ENCODE measurements around the gene TNFRSF4. TPM values are rescaled to one million over a fixed set of nuclear protein-coding genes. Genes with fewer than 3 reads are reported as not detected.
A peak's percentile ranks its signal among the peaks of the same experiment; 100 is the strongest.
"Not testable (repeated sequence)": the region's sequence is repeated elsewhere in the genome, so short reads cannot be mapped to it uniquely, and the experiment has no call there.

Gene TNFRSF4
- total RNA-seq, 1 donor from 2014 or later: 0.19 TPM

GRCh38 chr1:1254667-1254998, 40.7 kb upstream of the TNFRSF4 start:
- Mint-ChIP-seq H3K4me3 (no peak overlapping the region), H3K36me3 (ENCODE audit: low read depth) (peaks cover 2% of the 10 kb centered on the region), H3K27me3 (ENCODE audit: low read depth) (peaks cover 7% of the 10 kb centered on the region), H3K27ac (ENCODE audit: unreplicated experiment) (no peak overlapping the region), H3K9me3 (no peaks in the 10 kb centered on the region), H3K4me1 (peaks cover 3% of the 10 kb centered on the region)
- no peak for DNase-seq (ENCODE audit: low read depth, low spot score)
- no peak for TF ChIP-seq CTCF (conservative IDR thresholded peaks at IDR 0.05)

GRCh38 chr1:1253972-1254666, 40.2 kb upstream of the TNFRSF4 start:
- Mint-ChIP-seq H3K36me3 (ENCODE audit: low read depth) (peaks cover 2% of the 10 kb centered on the region), H3K4me1 (peaks cover 3% of the 10 kb centered on the region), H3K9me3 (no peaks in the 10 kb centered on the region), H3K27ac (ENCODE audit: unreplicated experiment) (no peak overlapping the region), H3K4me3 (no peak overlapping the region), H3K27me3 (ENCODE audit: low read depth) (peaks cover 8% of the 10 kb centered on the region)
- DNase-seq (ENCODE audit: low read depth, low spot score): no peak
- no peak for TF ChIP-seq CTCF (conservative IDR thresholded peaks at IDR 0.05)

GRCh38 chr1:1253314-1253713, 39.4 kb upstream of the TNFRSF4 start:
- Mint-ChIP-seq H3K27me3 (ENCODE audit: low read depth) (peaks cover 8% of the 10 kb centered on the region), H3K4me3 (no peak overlapping the region)

GRCh38 chr1:1250786-1251284, 36.9 kb upstream of the TNFRSF4 start:
- Mint-ChIP-seq H3K27ac (ENCODE audit: unreplicated experiment) (peak overlapping the region; percentile 35), H3K4me1 (peaks cover 3% of the 10 kb centered on the region), H3K36me3 (ENCODE audit: low read depth) (no peaks in the 10 kb centered on the region), H3K27me3 (ENCODE audit: low read depth) (peaks cover 21% of the 10 kb centered on the region), H3K4me3 (no peak overlapping the region), H3K9me3 (no peaks in the 10 kb centered on the region)
- DNase-seq (ENCODE audit: low read depth, low spot score): no peak
- no peak for TF ChIP-seq CTCF (conservative IDR thresholded peaks at IDR 0.05)

More at GRCh38 chr1:1253314-1253713, 39.4 kb upstream of the TNFRSF4 start:
- H3K9me3 Mint-ChIP-seq: no peaks in the 10 kb centered on the region
- TF ChIP-seq CTCF (conservative IDR thresholded peaks at IDR 0.05): no peak
- no peak overlapping the region for H3K27ac Mint-ChIP-seq (ENCODE audit: unreplicated experiment)
- H3K4me1 Mint-ChIP-seq: peaks cover 3% of the 10 kb centered on the region
- DNase-seq (ENCODE audit: low read depth, low spot score): no peak
- peaks cover 2% of the 10 kb centered on the region for H3K36me3 Mint-ChIP-seq (ENCODE audit: low read depth)

- H3K36me3 Mint-ChIP-seq (ENCODE audit: low read depth); H3K4me1 Mint-ChIP-seq; H3K9me3 Mint-ChIP-seq; DNase-seq (ENCODE audit: low read depth, low spot score); H3K27ac Mint-ChIP-seq (ENCODE audit: unreplicated experiment): not testable (repeated sequence)
- Mint-ChIP-seq H3K27me3 (ENCODE audit: low read depth) (peaks cover 22% of the 10 kb centered on the region), H3K4me3 (peak overlapping the region; percentile 44)
Observed at GRCh38 chr1:1248009-1248913, 34.3 kb upstream of the TNFRSF4 start.
